ENCODE measurements around the gene RFT1.
"Not testable (repeated sequence)": the region's sequence is repeated elsewhere in the genome, so short reads cannot be mapped to it uniquely, and the experiment has no call there.

The RFT1 gene

GRCh38 chr3:53157974-53158580 is 27.8 kb upstream of the RFT1 start:
- peaks cover 39% of the 10 kb centered on the region for H3K4me1 Mint-ChIP-seq
- H3K36me3 Mint-ChIP-seq, result peaks cover 5% of the 10 kb centered on the region
- peaks cover 26% of the 10 kb centered on the region for H3K27me3 Mint-ChIP-seq
- no peaks in the 10 kb centered on the region for H3K9me3 Mint-ChIP-seq
- H3K4me3 Mint-ChIP-seq, result no peak overlapping the region
- no peak for ATAC-seq
- no peak overlapping the region for H3K27ac Mint-ChIP-seq

- Mint-ChIP-seq H3K4me3 (no peak overlapping the region), H3K27ac (no peak overlapping the region), H3K4me1 (peaks cover 29% of the 10 kb centered on the region), H3K27me3 (peaks cover 26% of the 10 kb centered on the region), H3K9me3 (no peaks in the 10 kb centered on the region), H3K36me3 (no peaks in the 10 kb centered on the region)
- ATAC-seq, result no peak
Observed at GRCh38 chr3:53156368-53156834, 26.2 kb upstream of the RFT1 start.

- H3K27ac Mint-ChIP-seq, result no peak overlapping the region
Observed at GRCh38 chr3:53155760-53156159, 25.5 kb upstream of the RFT1 start.

GRCh38 chr3:53154881-53155285 is 24.6 kb upstream of the RFT1 start:
- no peaks in the 10 kb centered on the region for H3K36me3 Mint-ChIP-seq
- ATAC-seq, result no peak
- no peak overlapping the region for H3K4me3 Mint-ChIP-seq

More at GRCh38 chr3:53155760-53156159, 25.5 kb upstream of the RFT1 start:
- peaks cover 26% of the 10 kb centered on the region for H3K27me3 Mint-ChIP-seq
- no peaks in the 10 kb centered on the region for H3K36me3 Mint-ChIP-seq
- no peak overlapping the region for H3K4me3 Mint-ChIP-seq
- H3K4me1 Mint-ChIP-seq, result peaks cover 29% of the 10 kb centered on the region
- no peaks in the 10 kb centered on the region for H3K9me3 Mint-ChIP-seq
- no peak for ATAC-seq

GRCh38 chr3:53153980-53154379 is 23.7 kb upstream of the RFT1 start:
- H3K4me3 Mint-ChIP-seq, result no peak overlapping the region
- no peak overlapping the region for H3K27ac Mint-ChIP-seq
- no peaks in the 10 kb centered on the region for H3K36me3 Mint-ChIP-seq
- ATAC-seq, result no peak
- H3K4me1 Mint-ChIP-seq, result peaks cover 18% of the 10 kb centered on the region
- peaks cover 26% of the 10 kb centered on the region for H3K27me3 Mint-ChIP-seq
- no peaks in the 10 kb centered on the region for H3K9me3 Mint-ChIP-seq

More at GRCh38 chr3:53154881-53155285, 24.6 kb upstream of the RFT1 start:
- Mint-ChIP-seq H3K27ac (no peak overlapping the region), H3K4me1 (peaks cover 22% of the 10 kb centered on the region), H3K27me3 (peaks cover 26% of the 10 kb centered on the region), H3K9me3 (no peaks in the 10 kb centered on the region)

- Mint-ChIP-seq H3K36me3 (no peaks in the 10 kb centered on the region), H3K4me1 (peaks cover 11% of the 10 kb centered on the region), H3K4me3 (no peak overlapping the region), H3K27ac (no peak overlapping the region), H3K9me3 (no peaks in the 10 kb centered on the region), H3K27me3 (peaks cover 26% of the 10 kb centered on the region)
- no peak for ATAC-seq
Observed at GRCh38 chr3:53153264-53153823, 23.1 kb upstream of the RFT1 start.

- H3K4me1 Mint-ChIP-seq, result peaks cover 9% of the 10 kb centered on the region
- no peaks in the 10 kb centered on the region for H3K9me3 Mint-ChIP-seq
- H3K27ac Mint-ChIP-seq, result no peak overlapping the region
- no peaks in the 10 kb centered on the region for H3K36me3 Mint-ChIP-seq
- no peak for ATAC-seq
- H3K4me3 Mint-ChIP-seq, result no peak overlapping the region
- peaks cover 21% of the 10 kb centered on the region for H3K27me3 Mint-ChIP-seq
Observed at GRCh38 chr3:53151870-53152660, 21.8 kb upstream of the RFT1 start.

GRCh38 chr3:53151465-53151864 is 21.2 kb upstream of the RFT1 start:
- peaks cover 4% of the 10 kb centered on the region for H3K4me1 Mint-ChIP-seq
- H3K27me3 Mint-ChIP-seq, result peaks cover 15% of the 10 kb centered on the region
- no peak overlapping the region for H3K4me3 Mint-ChIP-seq
- no peak overlapping the region for H3K27ac Mint-ChIP-seq
- ATAC-seq, result no peak
- H3K9me3 Mint-ChIP-seq, result no peaks in the 10 kb centered on the region
- H3K36me3 Mint-ChIP-seq, result no peaks in the 10 kb centered on the region

- ATAC-seq, H3K9me3 Mint-ChIP-seq: not testable (repeated sequence)
Observed at GRCh38 chr3:53151086-53151438, 20.8 kb upstream of the RFT1 start.

GRCh38 chr3:53150247-53151085 is 20.2 kb upstream of the RFT1 start:
- no peak for ATAC-seq
- H3K4me3 Mint-ChIP-seq, result no peak overlapping the region
- H3K27me3 Mint-ChIP-seq, result peaks cover 6% of the 10 kb centered on the region
- no peaks in the 10 kb centered on the region for H3K36me3 Mint-ChIP-seq
- no peak overlapping the region for H3K27ac Mint-ChIP-seq
- H3K4me1 Mint-ChIP-seq, result no peaks in the 10 kb centered on the region
- no peaks in the 10 kb centered on the region for H3K9me3 Mint-ChIP-seq

More at GRCh38 chr3:53151086-53151438, 20.8 kb upstream of the RFT1 start:
- H3K4me3 Mint-ChIP-seq, H3K36me3 Mint-ChIP-seq, H3K27ac Mint-ChIP-seq, H3K4me1 Mint-ChIP-seq: not testable (repeated sequence)
- peaks cover 11% of the 10 kb centered on the region for H3K27me3 Mint-ChIP-seq

- Mint-ChIP-seq H3K9me3 (no peaks in the 10 kb centered on the region), H3K4me1 (no peaks in the 10 kb centered on the region), H3K36me3 (no peaks in the 10 kb centered on the region), H3K27me3 (no peaks in the 10 kb centered on the region), H3K4me3 (no peak overlapping the region), H3K27ac (no peak overlapping the region)
- no peak for ATAC-seq
Observed at GRCh38 chr3:53149699-53150098, 19.5 kb upstream of the RFT1 start.

- H3K36me3 Mint-ChIP-seq, result no peaks in the 10 kb centered on the region
- no peak overlapping the region for H3K4me3 Mint-ChIP-seq
- H3K27ac Mint-ChIP-seq, result no peak overlapping the region
- no peaks in the 10 kb centered on the region for H3K27me3 Mint-ChIP-seq
- no peak for ATAC-seq
- no peaks in the 10 kb centered on the region for H3K4me1 Mint-ChIP-seq
- no peaks in the 10 kb centered on the region for H3K9me3 Mint-ChIP-seq
Observed at GRCh38 chr3:53149006-53149690, 18.9 kb upstream of the RFT1 start.

GRCh38 chr3:53147903-53148400 is 17.7 kb upstream of the RFT1 start:
- Mint-ChIP-seq H3K27me3 (no peaks in the 10 kb centered on the region), H3K27ac (no peak overlapping the region), H3K4me3 (no peak overlapping the region), H3K36me3 (no peaks in the 10 kb centered on the region), H3K9me3 (no peaks in the 10 kb centered on the region), H3K4me1 (peaks cover 7% of the 10 kb centered on the region)
- peak; percentile 25 for ATAC-seq

GRCh38 chr3:53147151-53147902 is 17.1 kb upstream of the RFT1 start:
- no peaks in the 10 kb centered on the region for H3K9me3 Mint-ChIP-seq
- peaks cover 9% of the 10 kb centered on the region for H3K4me1 Mint-ChIP-seq
- ATAC-seq, result no peak
- no peak overlapping the region for H3K4me3 Mint-ChIP-seq
- no peaks in the 10 kb centered on the region for H3K36me3 Mint-ChIP-seq
- no peaks in the 10 kb centered on the region for H3K27me3 Mint-ChIP-seq
- H3K27ac Mint-ChIP-seq, result no peak overlapping the region

Data from stimulated activated memory B cell treated with anti-CD40 and anti-IgM and Interleukin-4, amounts not matched to agents 10 μg/mL and 1 μg/mL and 100 μg/mL, for 72 hours (primary cell).